Hepatocyte (in vitro differentiated cells): Measurements from ENCODE around the gene LIPA. TPM values are rescaled to one million over a fixed set of nuclear protein-coding genes. Genes with fewer than 3 reads are reported as not detected.

Source experiments
- DNase-seq: peaks from one replicate; pipeline ENCODE4 v3.0.0-alpha.2; 2016; ENCODE audit warnings: low spot score
- H2AFZ ChIP-seq: fragments of 200-600 bp; sonication (generic); 2 replicates; pipeline ENCODE4 v1.6.0; 2016; ENCODE audit warnings: antibody characterized with exemption, mild to moderate bottlenecking
- H3K27ac ChIP-seq: fragments of 200-600 bp; sonication (generic); 2 replicates; pipeline ENCODE4 v1.5.1; 2016; ENCODE audit warnings: mild to moderate bottlenecking
- H3K27me3 ChIP-seq: fragments of 200-600 bp; sonication (generic); 2 replicates; pipeline ENCODE4 v1.6.1; 2016
- H3K36me3 ChIP-seq: fragments of 200-600 bp; sonication (generic); replicated peaks from 2 replicates; pipeline ENCODE4 v1.5.1; 2016; ENCODE audit warnings: low read depth; ENCODE audit not compliant: insufficient read depth
- H3K4me1 ChIP-seq: fragments of 200-600 bp; sonication (generic); 2 replicates; pipeline ENCODE4 v1.5.1; 2016; ENCODE audit warnings: mild to moderate bottlenecking, moderate library complexity; ENCODE audit not compliant: insufficient read depth
- H3K4me2 ChIP-seq: fragments of 200-600 bp; sonication (generic); 2 replicates; pipeline ENCODE4 v1.6.0; 2016
- H3K4me3 ChIP-seq: fragments of 200-600 bp; sonication (generic); 2 replicates; pipeline ENCODE4 v1.5.1; 2016; ENCODE audit warnings: mild to moderate bottlenecking
- H3K79me2 ChIP-seq: fragments of 200-600 bp; sonication (generic); 2 replicates; pipeline ENCODE4 v1.6.0; 2017; ENCODE audit warnings: mild to moderate bottlenecking
- H3K9me2 ChIP-seq: fragments of 200-600 bp; sonication (generic); replicated peaks from 2 replicates; pipeline ENCODE4 v1.6.0; 2017; ENCODE audit warnings: mild to moderate bottlenecking; ENCODE audit not compliant: insufficient read depth
- H3K9me3 ChIP-seq: fragments of 200-600 bp; sonication (generic); 2 replicates; pipeline ENCODE4 v1.5.1; 2016; ENCODE audit warnings: low read depth, mild to moderate bottlenecking
- H4K20me1 ChIP-seq: fragments of 200-600 bp; sonication (generic); 2 replicates; pipeline ENCODE4 v1.6.0; 2016; ENCODE audit warnings: mild to moderate bottlenecking; ENCODE audit not compliant: insufficient read depth, poor library complexity, severe bottlenecking
- CTCF ChIP-seq: fragments of 200-600 bp; sonication (generic); IDR thresholded peaks from 2 replicates; pipeline ENCODE4 v1.5.1; 2016; ENCODE audit warnings: antibody characterized with exemption, mild to moderate bottlenecking; ENCODE audit not compliant: poor library complexity
- EZH2 ChIP-seq: fragments of 200-600 bp; sonication (generic); IDR thresholded peaks from 2 replicates; pipeline ENCODE4 v1.6.1; 2016; ENCODE audit warnings: antibody characterized with exemption, mild to moderate bottlenecking, borderline replicate concordance
- EZH2phosphoT487 ChIP-seq: fragments of 200-600 bp; sonication (generic); IDR thresholded peaks from one replicate; pipeline ENCODE4 v1.6.1; 2018; ENCODE audit warnings: antibody characterized with exemption, mild to moderate bottlenecking, low read depth, moderate library complexity; ENCODE audit not compliant: unreplicated experiment, severe bottlenecking
- WGBS: methylation state at CpG from one replicate; pipeline ENCODE4 v1.1.6; 2016; ENCODE audit warnings: low lambda C conversion rate; ENCODE audit errors: missing lambda C conversion rate; 5-methylcytosine and 5-hydroxymethylcytosine counted together
- polyA plus RNA-seq: library from polyadenylated mRNA; unstranded; fragments of >200 nt; fragmentation: Nextera tagmentation; extraction: Ambion mirVana; gene quantifications from 2 replicates; pipeline ENCODE4 v1.2.1, GENCODE V29; 2016
- total RNA-seq: library from RNA; depleted of rRNA; stranded (reverse); fragments of >200 nt; gene quantifications from 2 replicates; pipeline ENCODE4 v1.2.3, GENCODE V29; 2014

The LIPA gene
- total RNA-seq (148 and 152 TPM in 2 replicates), polyA plus RNA-seq (128 and 144 TPM in 2 replicates)

- peak within 1 kb of the TSS; percentile 81 for H3K4me2 ChIP-seq
- H3K9me3 ChIP-seq, result no peaks in the 10 kb centered on the region
- no peaks in the 10 kb centered on the region for H3K4me1 ChIP-seq
- peaks cover 15% of the 10 kb centered on the region for H3K79me2 ChIP-seq
- H3K4me3 ChIP-seq, result peak within 1 kb of the TSS; percentile 89
- TF ChIP-seq CTCF (no peak), EZH2phosphoT487 (no peak), EZH2 (no peak)
- peak within 1 kb of the TSS; percentile 77 for H3K27ac ChIP-seq
- DNase-seq, result peak; percentile 97
- no peaks in the 10 kb centered on the region for H3K27me3 ChIP-seq
- WGBS, result 3% methylated on average over 46 of the region's 53 CpGs
- H3K9me2 ChIP-seq, result no peaks in the 10 kb centered on the region
- H3K36me3 ChIP-seq, result no peaks in the 10 kb centered on the region
- no peaks in the 10 kb centered on the region for H4K20me1 ChIP-seq
- H2AFZ ChIP-seq, result peak within 1 kb of the TSS; percentile 79
These were observed at the start of gene LIPA for GRCh38 chr10:89251409-89252224. LIPA (minus strand) TSS chr10:89251775; CDS start chr10:89247648, 4,127 bp downstream.

- Histone ChIP-seq H3K4me1 (peaks cover 5% of the 10 kb centered on the region), H3K4me2 (peak overlapping the region; percentile 72), H3K9me3 (no peaks in the 10 kb centered on the region), H3K27me3 (no peaks in the 10 kb centered on the region), H3K27ac (peak overlapping the region; percentile 81), H3K9me2 (no peaks in the 10 kb centered on the region), H3K79me2 (no peaks in the 10 kb centered on the region), H4K20me1 (no peaks in the 10 kb centered on the region), H2AFZ (peak overlapping the region; percentile 38), H3K36me3 (no peaks in the 10 kb centered on the region), H3K4me3 (peak overlapping the region; percentile 1)
- DNase-seq, result no peak
- TF ChIP-seq EZH2phosphoT487 (no peak), EZH2 (no peak), CTCF (no peak)
- WGBS, result 56% methylated on average over 2 of the region's 2 CpGs
These were observed 49.7 kb upstream of the LIPA start for GRCh38 chr10:89301232-89301631.

- H3K4me3 ChIP-seq, result no peak overlapping the region
- H3K27me3 ChIP-seq, result no peaks in the 10 kb centered on the region
- H3K9me3 ChIP-seq, result no peaks in the 10 kb centered on the region
- H3K4me2 ChIP-seq, result no peak overlapping the region
- peaks cover 5% of the 10 kb centered on the region for H3K4me1 ChIP-seq
- WGBS, result 94% methylated on average over 4 of the region's 4 CpGs
- H3K36me3 ChIP-seq, result no peaks in the 10 kb centered on the region
- H3K79me2 ChIP-seq, result no peaks in the 10 kb centered on the region
- no peaks in the 10 kb centered on the region for H4K20me1 ChIP-seq
- H3K27ac ChIP-seq, result no peak overlapping the region
- H3K9me2 ChIP-seq, result no peaks in the 10 kb centered on the region
- no peak overlapping the region for H2AFZ ChIP-seq
- TF ChIP-seq CTCF, result no peak
- TF ChIP-seq EZH2phosphoT487, result no peak
- no peak for TF ChIP-seq EZH2
- DNase-seq, result no peak
These were observed 47.5 kb upstream of the LIPA start for GRCh38 chr10:89299031-89299430.
